Keratinocyte (primary cell): ENCODE measurements around the gene DESI1. TPM values are rescaled to one million over a fixed set of nuclear protein-coding genes. Genes with fewer than 3 reads are reported as not detected.

ENCODE experiments used
- DNase-seq: peaks from one replicate; pipeline ENCODE4 v3.0.0-alpha.2; 2011; ENCODE audit warnings: low read depth, missing footprints, low spot score
- FAIRE-seq: peaks from 2 replicates; lab custom pipeline; 2011; peaks lifted over from hg19 to GRCh38; lab: Jason Lieb, UNC
- H2AFZ ChIP-seq: 2 replicates; pipeline ENCODE4 v1.6.0; 2012; ENCODE audit warnings: low read length, control low read depth, inconsistent platforms; ENCODE audit not compliant: control insufficient read depth
- H3K27ac ChIP-seq: 2 replicates; pipeline ENCODE4 v1.5.1; 2011; ENCODE audit warnings: low read length; ENCODE audit not compliant: control insufficient read depth, insufficient read depth
- H3K27me3 ChIP-seq: 3 replicates; pipeline ENCODE4 v1.6.0; 2011; ENCODE audit warnings: low read length; ENCODE audit not compliant: control insufficient read depth, insufficient read depth; ENCODE audit errors: extremely low read depth
- H3K36me3 ChIP-seq, 2 experiments: 2 replicates in 1 of 2; 3 replicates in 1 of 2; pipeline ENCODE4 v1.5.1; 2011; ENCODE audit warnings: low read length in 2 of 2, mild to moderate bottlenecking in 1 of 2; ENCODE audit not compliant: control insufficient read depth in 2 of 2, insufficient read depth in 2 of 2; ENCODE audit errors: extremely low read depth in 1 of 2
- H3K4me1 ChIP-seq: 3 replicates; pipeline ENCODE4 v1.5.1; 2011; ENCODE audit warnings: low read length; ENCODE audit not compliant: control insufficient read depth, insufficient read depth; ENCODE audit errors: extremely low read depth
- H3K4me2 ChIP-seq: 3 replicates; pipeline ENCODE4 v1.6.0; 2011; ENCODE audit warnings: low read depth, low read length; ENCODE audit not compliant: control insufficient read depth, insufficient read depth; ENCODE audit errors: extremely low read depth
- H3K4me3 ChIP-seq, 3 experiments: fragments of 200-600 bp in 1 of 3; sonication (generic) in 1 of 3; 2 replicates in 2 of 3; 3 replicates in 1 of 3; pipeline ENCODE4 v1.5.1; 2011 to 2016; ENCODE audit warnings: low read length in 3 of 3, mild to moderate bottlenecking in 3 of 3, control low read depth in 2 of 3, inconsistent platforms in 1 of 3, low read depth in 1 of 3, mixed read lengths in 1 of 3, mixed run types in 1 of 3, moderate library complexity in 1 of 3; ENCODE audit not compliant: control insufficient read depth in 2 of 3, insufficient read depth in 2 of 3; ENCODE audit errors: extremely low read depth in 1 of 3
- H3K79me2 ChIP-seq: 2 replicates; pipeline ENCODE4 v1.6.0; 2012; ENCODE audit warnings: low read length; ENCODE audit not compliant: control insufficient read depth, insufficient read depth
- H3K9ac ChIP-seq: 3 replicates; pipeline ENCODE4 v1.6.0; 2011; ENCODE audit warnings: low read length; ENCODE audit not compliant: control insufficient read depth, insufficient read depth; ENCODE audit errors: extremely low read depth
- H3K9me1 ChIP-seq: 3 replicates; pipeline ENCODE4 v1.6.0; 2011; ENCODE audit warnings: low read length; ENCODE audit not compliant: control insufficient read depth, insufficient read depth; ENCODE audit errors: extremely low read depth
- H3K9me3 ChIP-seq: 2 replicates; pipeline ENCODE4 v1.5.1; 2012; ENCODE audit warnings: low read depth, low read length; ENCODE audit not compliant: control insufficient read depth
- H4K20me1 ChIP-seq: 3 replicates; pipeline ENCODE4 v1.6.0; 2011; ENCODE audit warnings: low read length; ENCODE audit not compliant: control insufficient read depth, insufficient read depth; ENCODE audit errors: extremely low read depth
- CTCF ChIP-seq, 3 experiments: IDR thresholded peaks in 1 of 3; conservative IDR thresholded peaks in 1 of 3; optimal IDR thresholded peaks in 1 of 3; 2 replicates in 2 of 3; 3 replicates in 1 of 3; pipeline versions ENCODE3 to v1.5.1; 2011; ENCODE audit warnings: low read length in 3 of 3, mild to moderate bottlenecking in 3 of 3, moderate library complexity in 2 of 3, control low read depth in 1 of 3, inconsistent platforms in 1 of 3; ENCODE audit not compliant: insufficient read depth in 2 of 3; ENCODE audit errors: extremely low read depth in 1 of 3
- EZH2 ChIP-seq: IDR thresholded peaks from one replicate; pipeline ENCODE4 v1.6.1; 2012; ENCODE audit warnings: inconsistent platforms, mild to moderate bottlenecking, low read length, moderate library complexity
- dilution Hi-C: fragments of 300-500 bp; cut with MboI; formaldehyde crosslinking; loops from one replicate; pipeline ENCODE4 v1.7.0; 2020; ENCODE audit warnings: low sequenced_read_pairs; ENCODE audit not compliant: extremely low pct_ligation_motif_present
- polyA plus RNA-seq, 5 experiments: library from polyadenylated mRNA; depleted of rRNA in 3 of 5; stranded (reverse) in 3 of 5; stranded (forward) in 1 of 5; unstranded in 1 of 5; fragments of >200 nt; gene quantifications; 1 replicate in 1 of 5; 2 replicates in 3 of 5; 3 replicates in 1 of 5; pipeline versions ENCODE4 v1.2.1 to v1.2.3, GENCODE V29; 2011 to 2012; ENCODE audit warnings: missing spikeins in 2 of 5, low read depth in 1 of 5, low replicate concordance in 1 of 5

Gene DESI1
- polyA plus RNA-seq, 1 donor (not counting 4 experiments of a cell fraction or from before 2014, with no cell fraction given): 32.8 TPM

GRCh38 chr22:41598891-41599635, 21.8 kb downstream of the DESI1 start:
- H3K27ac ChIP-seq: peak overlapping the region; percentile 91
- no peaks in the 10 kb centered on the region for H3K9me3 ChIP-seq
- no peak for TF ChIP-seq CTCF (optimal IDR thresholded peaks at IDR 0.05 in 1 of 3, IDR thresholded peaks at IDR 0.05 in 1 of 3, conservative IDR thresholded peaks at IDR 0.05 in 1 of 3; ENCODE audit: extremely low read depth in 1 of 3, insufficient read depth in 2 of 3, low read length in 3 of 3)
- TF ChIP-seq EZH2: no peak
- peak overlapping the region; percentile 65 for H3K9ac ChIP-seq
- peaks cover 30% of the 10 kb centered on the region for H3K4me1 ChIP-seq
- no peaks in the 10 kb centered on the region for H4K20me1 ChIP-seq
- peak; percentile 90 for FAIRE-seq
- H2AFZ ChIP-seq: peak overlapping the region; percentile 30
- DNase-seq: no peak
- peaks cover 23 to 37% of the 10 kb centered on the region in 2 experiments for H3K36me3 ChIP-seq
- dilution Hi-C loops: no loop called here
- peak overlapping the region in 1 of 3 experiments; percentile 21 for H3K4me3 ChIP-seq
- H3K9me1 ChIP-seq: peaks cover 5% of the 10 kb centered on the region
- no peaks in the 10 kb centered on the region for H3K79me2 ChIP-seq
- H3K27me3 ChIP-seq: no peaks in the 10 kb centered on the region
- peak overlapping the region; percentile 83 for H3K4me2 ChIP-seq

GRCh38 chr22:41598081-41598480, 22.8 kb downstream of the DESI1 start:
- Histone ChIP-seq H4K20me1 (no peaks in the 10 kb centered on the region), H3K4me2 (peak overlapping the region; percentile 83), H3K9me3 (no peaks in the 10 kb centered on the region), H3K4me3 (peak overlapping the region in 2 of 3 experiments; percentile 21 to 38), H3K27ac (peak overlapping the region; percentile 91), H3K36me3 (peaks cover 17 to 31% of the 10 kb centered on the region in 2 experiments), H3K9me1 (peaks cover 5% of the 10 kb centered on the region), H2AFZ (peak overlapping the region; percentile 61), H3K79me2 (no peaks in the 10 kb centered on the region), H3K9ac (peak overlapping the region; percentile 65), H3K4me1 (peaks cover 30% of the 10 kb centered on the region), H3K27me3 (no peaks in the 10 kb centered on the region)
- peak; percentile 96 for FAIRE-seq
- dilution Hi-C loops: no loop called here
- TF ChIP-seq EZH2 (no peak), CTCF (optimal IDR thresholded peaks at IDR 0.05 in 1 of 3, IDR thresholded peaks at IDR 0.05 in 1 of 3, conservative IDR thresholded peaks at IDR 0.05 in 1 of 3; ENCODE audit: extremely low read depth in 1 of 3, insufficient read depth in 2 of 3, low read length in 3 of 3) (peak in 2 of 3 experiments; percentile 11 to 16)
- peak; percentile 63 for DNase-seq
